ENCODE data around the gene ZNF24.

DNA sequence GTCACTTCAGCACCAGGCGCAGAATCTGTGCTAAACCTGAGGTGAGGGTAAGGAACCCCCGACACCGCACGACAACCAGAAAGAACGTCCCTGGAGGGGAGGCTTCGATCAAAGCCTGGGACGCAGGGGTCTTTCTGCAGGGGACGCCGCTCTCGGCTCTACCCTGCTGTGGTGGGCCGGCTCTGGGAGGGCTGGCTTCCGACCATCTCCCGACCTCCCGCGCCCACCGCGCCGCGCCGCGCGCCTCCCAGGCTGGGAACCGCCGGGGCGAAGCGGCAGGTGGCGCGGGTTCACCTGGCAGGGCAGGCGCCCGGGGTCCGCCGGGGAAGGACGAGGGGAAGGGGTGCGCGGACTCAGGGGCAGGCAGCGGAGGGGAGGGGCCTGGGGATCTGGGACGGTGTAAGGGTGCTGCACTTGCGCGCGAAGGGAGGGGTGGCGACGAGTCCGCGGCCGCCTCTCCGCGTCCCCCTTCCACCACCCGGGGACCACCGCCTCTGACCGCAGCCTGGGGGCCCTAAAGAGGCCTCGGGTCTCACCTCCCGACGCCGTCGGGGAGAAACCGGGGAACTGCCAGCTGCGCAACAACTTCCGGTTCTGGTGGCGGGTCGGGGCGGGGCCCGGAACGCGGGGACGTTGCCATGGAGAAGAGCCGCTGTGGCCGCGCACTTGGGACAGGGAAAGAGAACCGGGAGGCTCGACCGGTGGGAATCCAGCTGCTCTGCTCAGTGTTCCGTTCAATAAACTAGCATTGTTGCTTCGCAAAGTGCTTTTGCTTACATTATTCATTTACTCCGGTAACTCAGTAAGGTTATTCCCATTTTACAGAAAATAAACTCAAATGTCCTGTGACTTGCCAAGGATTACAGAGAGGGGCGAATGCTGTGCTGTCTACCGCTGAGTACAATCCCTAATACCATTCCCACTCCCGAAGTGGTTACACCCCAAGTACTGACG lies 32.8 kb upstream of the ZNF24 start, which contains the start of gene ZNF396:
- TF ChIP-seq, protein P1, sequence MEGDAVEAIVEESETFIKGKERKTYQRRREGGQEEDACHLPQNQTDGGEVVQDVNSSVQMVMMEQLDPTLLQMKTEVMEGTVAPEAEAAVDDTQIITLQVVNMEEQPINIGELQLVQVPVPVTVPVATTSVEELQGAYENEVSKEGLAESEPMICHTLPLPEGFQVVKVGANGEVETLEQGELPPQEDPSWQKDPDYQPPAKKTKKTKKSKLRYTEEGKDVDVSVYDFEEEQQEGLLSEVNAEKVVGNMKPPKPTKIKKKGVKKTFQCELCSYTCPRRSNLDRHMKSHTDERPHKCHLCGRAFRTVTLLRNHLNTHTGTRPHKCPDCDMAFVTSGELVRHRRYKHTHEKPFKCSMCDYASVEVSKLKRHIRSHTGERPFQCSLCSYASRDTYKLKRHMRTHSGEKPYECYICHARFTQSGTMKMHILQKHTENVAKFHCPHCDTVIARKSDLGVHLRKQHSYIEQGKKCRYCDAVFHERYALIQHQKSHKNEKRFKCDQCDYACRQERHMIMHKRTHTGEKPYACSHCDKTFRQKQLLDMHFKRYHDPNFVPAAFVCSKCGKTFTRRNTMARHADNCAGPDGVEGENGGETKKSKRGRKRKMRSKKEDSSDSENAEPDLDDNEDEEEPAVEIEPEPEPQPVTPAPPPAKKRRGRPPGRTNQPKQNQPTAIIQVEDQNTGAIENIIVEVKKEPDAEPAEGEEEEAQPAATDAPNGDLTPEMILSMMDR (conservative IDR thresholded peaks at IDR 0.05 in 1 of 2, IDR thresholded peaks at IDR 0.05 in 1 of 2; ENCODE audit: low read depth in 1 of 2, low read length in 2 of 2) = no peak
- no peak for TF ChIP-seq EZH2 (IDR thresholded peaks at IDR 0.05; ENCODE audit: low read length, missing control alignments)
